ENCODE results near the gene USP30.
A peak's percentile ranks its signal among the peaks of the same experiment; 100 is the strongest.
"Not testable (repeated sequence)": the region's sequence is repeated elsewhere in the genome, so short reads cannot be mapped to it uniquely, and the experiment has no call there.

USP30 gene, protein sequence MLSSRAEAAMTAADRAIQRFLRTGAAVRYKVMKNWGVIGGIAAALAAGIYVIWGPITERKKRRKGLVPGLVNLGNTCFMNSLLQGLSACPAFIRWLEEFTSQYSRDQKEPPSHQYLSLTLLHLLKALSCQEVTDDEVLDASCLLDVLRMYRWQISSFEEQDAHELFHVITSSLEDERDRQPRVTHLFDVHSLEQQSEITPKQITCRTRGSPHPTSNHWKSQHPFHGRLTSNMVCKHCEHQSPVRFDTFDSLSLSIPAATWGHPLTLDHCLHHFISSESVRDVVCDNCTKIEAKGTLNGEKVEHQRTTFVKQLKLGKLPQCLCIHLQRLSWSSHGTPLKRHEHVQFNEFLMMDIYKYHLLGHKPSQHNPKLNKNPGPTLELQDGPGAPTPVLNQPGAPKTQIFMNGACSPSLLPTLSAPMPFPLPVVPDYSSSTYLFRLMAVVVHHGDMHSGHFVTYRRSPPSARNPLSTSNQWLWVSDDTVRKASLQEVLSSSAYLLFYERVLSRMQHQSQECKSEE
- total RNA-seq = 7.3 to 16.5 reads per million in 2 experiments

DNA sequence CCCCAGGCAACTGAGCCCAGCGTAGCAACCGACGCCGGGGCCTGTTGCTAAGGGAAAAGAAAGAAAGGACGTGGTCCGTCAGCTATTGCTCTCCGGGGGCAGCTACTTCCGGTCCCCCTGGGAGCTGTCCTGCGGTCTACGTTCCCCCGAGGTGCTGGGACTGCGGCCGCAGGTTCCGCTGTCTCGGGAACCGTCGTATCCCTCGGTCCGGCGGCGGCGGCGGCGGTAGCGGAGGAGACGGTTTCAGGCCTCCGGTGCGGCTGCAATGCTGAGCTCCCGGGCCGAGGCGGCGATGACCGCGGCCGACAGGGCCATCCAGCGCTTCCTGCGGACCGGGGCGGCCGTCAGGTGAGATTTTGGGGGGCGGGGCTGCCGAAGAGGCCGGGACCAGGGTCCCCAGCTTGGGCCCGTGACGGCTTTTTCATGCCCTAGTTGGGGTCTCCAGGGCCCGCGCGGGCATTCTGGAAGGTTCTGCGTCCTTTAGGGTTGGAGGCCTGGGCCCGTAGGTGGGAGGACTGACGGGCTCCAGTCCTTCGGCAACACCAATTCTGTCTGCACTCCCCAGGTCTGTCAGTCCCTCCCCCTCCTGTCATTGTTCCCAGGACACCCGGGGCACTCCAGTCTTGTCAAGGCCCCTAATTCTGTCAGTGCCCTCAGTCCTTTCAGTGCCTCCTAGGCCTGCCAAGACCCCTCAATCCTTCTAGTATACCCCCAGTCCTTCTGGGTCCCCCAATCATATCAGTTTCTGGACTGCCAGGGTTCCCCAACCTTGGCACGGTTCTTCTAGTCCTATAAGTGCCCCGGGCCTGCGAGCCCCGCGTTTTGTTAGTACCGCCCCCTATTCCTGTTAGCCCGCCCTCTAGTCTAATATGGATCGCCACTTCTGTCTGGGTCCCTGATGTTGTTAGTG, at the start of gene USP30:
Gene USP30, plus strand, starts transcription at position 163 of the 910 bp plus-strand sequence. Its CDS starts 103 bp downstream, at position 266.
- DNase-seq (ENCODE audit: low read depth) = peak; percentile 75

DNA sequence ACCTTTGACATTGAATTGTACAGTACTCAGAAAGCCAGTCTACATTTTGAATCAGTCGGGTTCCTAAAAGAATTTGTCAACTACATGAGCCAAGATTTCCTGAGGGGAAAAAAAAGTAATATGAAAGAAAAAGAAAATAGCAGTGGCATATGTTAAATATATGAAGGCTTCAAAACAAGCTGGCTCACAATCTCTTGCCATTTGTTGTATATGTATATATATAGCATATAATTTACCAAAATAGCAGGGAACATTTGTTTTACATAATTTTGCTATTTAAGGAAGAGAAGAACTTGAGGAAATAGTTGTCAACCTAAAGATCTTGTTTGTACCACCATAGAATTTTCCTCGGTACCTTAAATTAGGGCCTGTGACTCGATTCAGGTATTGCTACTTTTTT, 48.4 kb upstream of the USP30 start:
- DNase-seq (ENCODE audit: low read depth) = no peak

DNA sequence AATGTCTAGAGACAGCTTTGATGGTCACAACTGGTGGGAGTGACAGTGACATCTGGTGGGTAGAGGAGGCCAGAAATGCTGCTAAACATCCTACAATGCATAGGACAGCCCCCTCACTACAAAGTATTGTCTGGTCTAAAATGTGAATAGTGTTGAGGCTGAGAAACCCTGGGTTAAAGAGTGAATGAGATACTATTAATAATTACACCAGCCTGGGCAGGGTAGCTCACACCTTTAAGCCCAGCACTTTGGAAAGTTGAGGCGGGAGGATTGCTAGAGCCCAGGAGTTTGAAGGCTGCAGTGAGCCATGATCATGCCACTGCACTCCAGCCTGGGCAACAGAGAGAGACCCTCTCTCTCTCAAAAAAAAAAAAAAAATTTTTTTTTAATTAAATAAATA, 42.6 kb upstream of the USP30 start:
- no peak for DNase-seq (ENCODE audit: low read depth)

DNA sequence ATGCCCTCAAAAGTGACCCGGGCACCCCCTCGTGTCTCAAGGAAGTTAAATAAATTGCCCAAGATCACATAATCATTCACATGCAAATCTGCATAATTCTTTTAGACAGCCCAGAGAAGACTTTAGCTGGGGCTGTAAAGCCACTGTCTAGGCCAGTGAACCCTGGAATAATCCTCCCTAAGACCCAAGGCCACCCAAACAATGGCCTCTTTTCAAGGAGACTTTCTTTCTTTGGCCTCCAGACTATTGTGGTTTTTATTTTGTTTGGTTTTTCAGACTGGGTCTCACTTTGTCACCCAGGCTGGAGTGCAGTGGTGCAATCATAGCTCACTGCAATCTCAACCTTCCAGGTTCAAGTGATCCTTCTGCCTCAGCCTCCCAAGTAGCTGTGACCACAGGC, 42.1 kb upstream of the USP30 start:
- DNase-seq (ENCODE audit: low read depth) = no peak

DNA sequence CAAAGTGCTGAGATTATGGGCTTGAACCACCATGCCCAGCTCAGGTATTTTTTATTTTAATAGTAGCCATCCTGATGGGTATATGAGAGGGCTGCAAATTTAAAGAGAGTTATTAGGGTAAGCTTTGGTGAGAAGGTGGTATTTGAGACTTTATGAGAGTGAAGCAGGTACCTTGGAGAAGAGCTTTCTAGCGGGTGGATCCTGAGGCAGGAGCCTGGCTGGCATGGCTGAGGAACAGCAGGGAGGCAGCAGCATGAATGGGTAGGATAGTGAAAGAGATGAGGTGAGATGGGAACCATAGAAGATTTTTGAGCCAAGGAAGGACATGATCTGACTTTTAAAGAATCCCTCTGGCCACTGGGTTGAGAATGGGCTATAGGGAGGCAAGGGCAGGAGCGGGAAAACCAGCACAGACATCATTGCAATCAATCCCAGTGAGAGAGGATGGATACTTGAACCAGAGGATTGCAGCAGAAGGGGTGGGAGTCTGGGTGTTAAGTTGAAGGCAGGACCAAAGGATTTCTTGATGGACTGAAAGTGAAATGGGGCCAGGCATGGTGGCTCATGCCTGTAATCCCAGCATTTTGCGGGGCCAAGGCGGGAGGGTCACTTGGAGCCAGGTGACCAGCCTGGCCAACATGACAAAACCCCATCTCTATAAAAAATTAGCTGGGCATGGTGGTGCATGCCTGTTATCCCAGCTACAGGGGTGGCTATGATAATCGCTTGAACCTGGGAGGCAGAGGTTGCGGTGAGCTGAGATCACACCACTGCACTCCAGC, 37.2 kb upstream of the USP30 start:
- no peak for DNase-seq (ENCODE audit: low read depth)

DNA sequence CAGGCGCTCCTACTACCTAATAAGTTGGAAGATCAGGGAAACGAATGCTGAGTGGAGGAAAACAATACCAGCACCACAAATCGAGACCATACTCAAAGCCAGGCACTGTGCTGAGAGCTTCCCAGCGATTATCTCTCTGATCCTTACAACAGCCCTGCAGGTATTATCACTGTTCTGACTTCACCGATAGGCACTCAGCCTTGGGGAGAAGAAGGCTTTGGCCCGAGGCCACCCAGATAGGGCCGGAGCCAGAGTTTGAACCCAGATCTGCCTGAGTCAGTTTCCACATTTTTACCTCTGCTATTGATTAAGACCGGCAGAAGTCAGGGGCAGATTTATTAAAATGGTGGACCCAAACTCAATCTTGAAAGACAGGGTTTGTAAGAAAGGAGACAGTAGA, 36.4 kb upstream of the USP30 start:
- DNase-seq (ENCODE audit: low read depth) = no peak

DNA sequence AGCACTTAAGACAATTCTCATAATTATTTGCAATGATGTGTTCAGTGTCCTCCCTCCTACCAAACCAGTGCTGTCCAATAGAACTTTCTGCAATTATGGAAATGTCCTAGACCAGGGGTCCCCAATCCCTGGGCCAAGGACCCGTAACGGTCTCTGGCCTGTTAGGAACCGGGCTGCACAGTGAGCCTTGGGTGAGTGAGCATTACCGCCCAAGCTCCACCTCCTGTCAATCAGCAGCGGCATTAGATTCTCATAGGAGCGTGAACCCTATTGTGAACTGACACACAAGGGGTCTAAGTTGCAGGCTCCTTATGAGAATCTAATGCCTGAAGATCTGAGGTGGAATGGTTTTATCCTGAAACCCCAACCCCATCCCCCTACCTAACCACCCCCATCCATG, 35.4 kb upstream of the USP30 start:
- DNase-seq (ENCODE audit: low read depth) = no peak

DNA sequence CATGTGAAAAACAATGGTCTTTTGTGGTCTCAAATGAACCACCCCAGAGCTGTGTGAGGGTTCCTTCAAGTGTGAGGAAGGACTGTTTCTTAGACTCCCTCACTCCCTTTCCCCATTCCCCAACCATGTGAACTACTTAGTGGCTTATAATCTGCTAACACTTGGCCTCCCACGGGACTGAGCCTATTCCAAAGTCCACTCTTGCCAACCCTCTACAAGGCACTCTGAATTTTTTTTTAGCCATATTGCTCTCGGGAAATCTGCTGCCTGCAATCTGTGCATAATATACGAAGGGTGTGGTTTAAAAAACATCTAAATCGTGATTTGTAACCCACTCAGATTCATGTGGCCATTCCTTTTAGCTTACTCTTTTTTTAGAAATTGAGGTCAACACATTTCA, 34.1 kb upstream of the USP30 start:
- no peak for DNase-seq (ENCODE audit: low read depth)

DNA sequence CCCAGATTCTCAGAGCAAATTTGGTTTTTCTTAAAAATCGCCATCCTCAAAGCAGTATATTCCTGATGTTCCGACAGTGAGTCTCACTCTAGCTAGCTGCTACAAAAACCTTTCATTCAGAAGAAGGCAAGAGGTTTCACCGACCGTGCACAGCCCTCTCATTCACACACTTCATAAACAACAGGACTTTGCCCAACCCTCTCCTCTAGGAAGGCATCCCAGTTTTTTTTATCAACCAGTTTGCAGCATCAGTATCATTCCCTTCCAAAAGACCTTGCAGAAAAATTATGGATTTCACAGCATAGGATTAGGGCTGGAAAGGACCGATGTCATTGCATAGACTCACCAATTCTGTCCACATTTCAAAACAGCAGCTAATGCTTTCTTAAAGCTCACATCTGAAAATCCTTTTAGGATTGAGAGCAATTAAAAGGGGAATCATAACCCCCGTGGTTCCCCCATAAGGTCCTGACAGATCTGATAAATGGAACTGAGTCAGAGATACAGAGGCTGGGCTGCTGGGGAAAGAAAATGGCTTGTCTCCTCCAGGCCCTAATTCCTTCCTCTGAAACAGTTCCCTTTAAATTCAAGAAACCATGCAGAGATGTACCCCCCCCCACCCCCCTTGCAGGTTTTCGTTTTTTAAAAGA, 32.1 kb upstream of the USP30 start:
- DNase-seq (ENCODE audit: low read depth) = no peak

DNA sequence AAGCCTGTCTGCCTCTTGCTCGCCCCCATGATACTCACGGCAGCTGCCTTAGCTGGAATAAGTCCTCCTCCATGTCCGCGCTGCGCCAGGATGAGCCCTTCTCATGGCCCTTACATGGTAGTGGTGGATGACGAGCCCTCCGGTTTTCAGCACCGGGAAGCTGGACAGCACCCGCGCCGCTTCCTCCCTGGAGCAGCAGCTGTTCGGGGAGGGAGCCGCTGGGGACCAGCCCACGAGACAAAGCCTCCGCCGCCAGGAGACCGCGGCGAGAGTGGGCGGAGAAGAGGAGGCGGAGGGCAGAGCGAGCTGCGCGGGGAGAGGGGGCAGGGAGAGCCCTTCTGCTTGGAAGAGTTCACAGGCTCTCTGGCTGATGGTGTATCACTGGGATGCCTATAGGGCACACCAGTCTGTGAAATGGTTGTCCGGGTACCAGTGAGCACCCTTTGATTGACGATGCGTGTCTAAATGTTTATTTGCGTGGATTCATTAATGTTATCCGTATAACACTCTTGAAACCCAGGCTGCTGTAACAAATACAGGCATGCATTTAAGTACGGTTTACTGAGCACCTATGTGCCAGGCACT, 31.5 kb upstream of the USP30 start, which contains the start of gene SVOP:
Gene SVOP, minus strand, starts transcription at position 273 of the 585 bp plus-strand sequence. Its CDS starts 200 bp downstream, at position 73.
- DNase-seq (ENCODE audit: low read depth) = peak; percentile 2

DNA sequence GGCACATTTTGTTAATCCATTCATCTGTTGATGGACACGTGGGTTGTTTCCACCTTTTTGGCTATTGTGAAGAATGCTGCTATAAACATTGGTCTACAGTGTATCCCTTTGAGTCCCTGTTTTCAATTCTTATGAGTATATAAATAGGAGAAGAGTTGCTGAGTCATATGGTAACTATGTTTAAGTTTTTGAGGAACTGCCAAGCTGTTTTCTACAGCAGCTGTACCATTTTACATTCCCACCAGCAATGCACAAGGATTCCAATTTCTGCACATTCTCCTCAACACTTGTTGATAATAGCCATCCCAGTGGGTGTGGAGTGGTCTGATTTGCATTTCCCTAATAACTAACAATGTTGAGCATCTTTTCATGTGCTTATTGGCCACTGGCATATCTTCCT, 24.6 kb upstream of the USP30 start:
- no peak for DNase-seq (ENCODE audit: low read depth)

DNA sequence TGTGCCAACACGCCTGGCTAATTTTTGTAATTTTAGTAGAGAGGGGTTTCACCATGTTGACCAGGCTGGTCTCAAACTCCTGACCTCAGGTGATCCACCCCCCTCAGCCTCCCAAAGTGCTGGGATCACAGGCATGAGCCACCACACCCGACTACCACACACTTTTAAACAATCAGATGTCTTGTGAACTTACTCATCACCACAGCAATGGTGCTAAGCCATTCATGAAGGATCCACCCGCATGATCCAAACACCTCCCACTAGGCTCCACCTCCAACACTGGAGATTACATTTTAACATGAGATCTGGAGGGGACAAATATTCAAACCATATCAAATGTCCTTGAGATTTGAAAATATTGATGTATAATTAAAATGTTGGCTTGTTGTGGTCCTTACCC, 23.8 kb upstream of the USP30 start:
- not testable (repeated sequence) for DNase-seq (ENCODE audit: low read depth)

DNA sequence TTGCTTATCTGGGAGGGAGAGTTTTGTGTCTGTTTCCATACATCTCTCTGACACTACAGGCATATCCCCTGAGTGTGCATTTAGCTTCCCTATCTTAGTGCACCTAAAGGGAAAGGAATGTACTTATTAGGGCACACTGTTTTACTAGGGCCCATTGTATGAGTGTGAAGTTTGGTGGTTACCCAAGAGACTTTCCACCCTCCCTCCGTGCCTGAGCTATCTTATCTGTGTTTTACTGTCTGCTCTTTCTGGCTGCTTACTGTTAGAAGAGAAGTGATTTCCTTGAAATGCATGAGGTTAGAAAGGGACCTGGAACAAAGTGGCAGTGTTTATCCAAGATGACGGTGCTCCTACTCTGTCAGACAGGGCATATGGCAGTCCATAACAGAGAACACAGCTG, 23.0 kb upstream of the USP30 start:
- DNase-seq (ENCODE audit: low read depth) = no peak

DNA sequence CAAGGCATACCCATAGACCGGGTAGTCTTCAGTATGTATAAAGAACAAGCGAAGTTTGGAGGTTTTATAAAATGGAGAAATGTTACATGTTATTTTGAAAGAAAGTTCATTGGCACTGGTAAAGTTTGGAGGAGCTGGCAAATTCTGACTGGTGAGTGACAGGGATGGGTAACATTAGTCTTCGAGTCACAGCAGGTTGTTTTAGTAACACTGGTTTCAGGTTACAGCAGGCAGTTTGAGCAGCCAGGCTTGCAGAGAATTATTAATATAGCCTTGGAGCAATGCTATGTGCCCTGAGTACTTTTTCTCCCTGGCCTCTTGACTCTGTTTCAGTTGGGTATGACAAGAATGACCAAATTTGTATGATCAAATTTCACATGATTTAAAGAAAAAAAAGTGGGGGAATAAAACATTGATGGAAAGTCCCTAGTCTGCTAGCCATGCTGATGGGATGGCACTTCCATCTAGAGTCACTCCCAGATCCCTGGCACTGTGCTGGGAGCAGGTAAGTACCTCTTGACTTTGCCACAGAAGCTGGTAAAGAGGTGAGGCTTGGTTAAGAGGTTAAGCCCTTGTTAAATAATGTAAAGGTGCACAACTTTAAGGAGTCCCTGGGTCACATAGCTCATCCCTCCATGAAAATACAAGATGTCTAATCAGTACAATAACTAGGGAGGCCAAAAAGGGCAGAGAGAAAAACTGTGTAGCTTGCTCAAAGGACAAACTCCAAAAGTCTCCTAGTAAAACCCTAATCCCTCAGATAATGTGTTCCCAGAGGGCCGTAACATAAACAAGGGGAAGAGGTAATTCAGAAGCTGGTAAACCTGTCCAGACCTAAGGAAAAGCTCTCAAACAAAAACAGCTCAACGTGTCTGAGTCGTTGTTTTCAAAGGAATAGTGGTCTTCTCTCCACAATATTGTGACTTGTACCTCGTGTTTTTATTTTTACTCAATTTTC, 18.9 kb upstream of the USP30 start:
- no peak for DNase-seq (ENCODE audit: low read depth)

DNA sequence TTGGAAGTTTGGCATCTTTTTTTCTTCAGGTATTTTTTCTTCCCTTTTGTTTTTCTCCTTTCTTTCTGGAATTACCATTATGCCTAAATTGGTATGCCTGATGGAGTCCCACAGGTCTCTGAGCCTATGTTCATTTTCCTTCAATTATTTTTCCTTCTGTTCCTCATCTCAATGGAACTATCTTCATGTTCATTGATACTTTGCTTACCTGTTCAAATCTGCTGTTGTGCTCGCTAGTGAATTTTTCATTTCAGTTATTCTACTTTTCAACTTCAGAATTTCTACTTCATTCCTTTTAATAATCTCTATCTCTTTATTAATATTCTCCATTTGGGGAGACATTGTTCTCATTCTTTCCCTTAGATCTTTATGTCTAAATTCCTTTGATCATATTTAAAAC, 15.4 kb upstream of the USP30 start:
- no peak for DNase-seq (ENCODE audit: low read depth)

DNA sequence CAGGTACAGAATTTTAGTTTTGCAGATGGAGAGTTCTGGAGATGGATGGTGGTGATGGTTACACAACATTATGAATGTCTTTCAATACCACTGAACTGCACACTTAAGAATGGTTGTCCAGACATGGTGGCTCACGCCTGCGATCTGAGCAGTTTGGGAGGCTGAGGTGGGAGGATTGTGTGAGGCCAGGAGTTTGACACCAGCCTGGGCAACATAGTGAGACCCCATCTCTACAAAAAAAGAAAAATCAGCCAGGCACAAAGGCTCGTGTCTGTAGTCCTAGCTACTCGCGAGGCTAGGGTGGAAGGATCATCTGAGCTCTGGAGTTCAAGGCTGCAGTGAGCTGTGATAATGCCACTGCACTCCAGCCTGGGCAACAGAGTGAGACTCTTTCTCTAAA, 8.1 kb upstream of the USP30 start:
- no peak for DNase-seq (ENCODE audit: low read depth)

DNA sequence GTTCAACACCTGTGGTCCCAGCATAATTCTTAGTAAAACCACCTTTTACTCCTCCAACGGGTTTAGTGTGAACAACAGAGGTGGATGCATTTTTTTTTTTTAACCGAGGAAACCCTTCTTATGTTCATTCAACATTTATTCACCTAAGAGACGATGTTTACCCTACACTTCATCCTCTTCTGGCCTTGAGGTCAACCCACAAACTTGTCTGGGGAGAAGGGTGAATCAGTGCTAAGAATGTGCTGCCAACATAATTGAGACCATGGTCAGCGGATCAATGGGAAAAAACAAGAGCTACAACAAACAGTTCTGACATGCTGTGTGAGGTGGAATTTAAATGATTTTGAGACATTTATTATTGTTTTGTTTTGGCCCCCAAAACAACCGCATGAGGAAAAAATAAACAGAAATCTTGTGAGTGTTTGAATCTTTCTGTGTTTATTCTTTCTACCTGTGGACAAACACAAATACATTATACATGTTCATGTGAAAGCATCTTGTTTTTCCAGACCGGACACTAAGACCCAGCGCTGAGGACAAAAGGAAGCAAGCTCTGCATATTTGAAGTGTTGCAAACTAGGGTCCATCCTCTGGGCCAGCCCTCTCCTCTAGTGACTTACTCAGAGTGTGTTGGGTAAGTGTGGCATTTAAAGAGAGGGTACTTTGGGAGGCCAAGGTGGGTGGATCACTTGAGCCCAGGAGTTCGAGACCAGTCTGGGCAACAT, 5.1 kb upstream of the USP30 start:
- DNase-seq (ENCODE audit: low read depth) = no peak

DNA sequence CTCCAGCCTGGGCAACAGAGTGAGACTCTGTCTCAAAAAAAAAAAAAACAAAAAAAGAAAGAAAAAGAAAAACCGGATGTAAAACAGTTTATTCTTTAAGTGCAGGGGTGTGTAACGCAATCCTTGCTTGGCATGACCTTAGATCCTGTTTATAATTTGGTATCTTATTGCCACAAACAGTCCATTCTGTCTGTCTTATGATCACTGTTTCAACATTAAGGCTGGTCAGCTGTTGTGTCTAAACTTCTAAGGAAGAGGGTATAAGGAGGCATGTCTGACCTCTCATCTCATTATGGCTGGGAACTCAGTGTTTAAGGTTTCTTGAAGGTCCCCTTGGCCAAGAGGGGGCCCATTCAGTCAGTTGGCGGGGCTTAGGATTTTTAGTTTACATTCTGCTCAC, 3.7 kb upstream of the USP30 start:
- not testable (repeated sequence) for DNase-seq (ENCODE audit: low read depth)

DNA sequence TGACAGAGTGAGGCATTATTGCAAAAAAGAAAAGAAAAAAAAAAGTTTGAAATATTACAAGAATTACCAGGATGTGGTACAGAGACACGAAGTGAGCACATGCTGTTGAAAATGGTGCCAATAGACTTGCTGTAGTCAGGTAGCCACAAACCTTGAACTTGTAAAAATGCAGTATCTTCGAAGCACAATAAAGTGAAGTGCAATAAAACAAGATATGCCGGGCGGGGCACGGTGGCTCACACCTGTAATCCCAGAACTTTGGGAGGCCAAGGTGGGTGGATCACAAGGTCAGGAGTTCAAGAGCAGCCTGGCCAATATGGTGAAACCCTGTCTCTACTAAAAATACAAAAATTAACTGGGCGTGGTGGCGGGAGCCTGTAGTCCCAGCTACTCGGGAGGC, 2.6 kb upstream of the USP30 start:
- DNase-seq (ENCODE audit: low read depth) = not testable (repeated sequence)
